Neural progenitor cell (in vitro differentiated cells): ENCODE data around the gene POGLUT2. TPM values are rescaled to one million over a fixed set of nuclear protein-coding genes. Genes with fewer than 3 reads are reported as not detected.
"Not testable (repeated sequence)": the region's sequence is repeated elsewhere in the genome, so short reads cannot be mapped to it uniquely, and the experiment has no call there.

ENCODE experiments used
- DNase-seq: peaks from one replicate; pipeline ENCODE4 v3.0.0-alpha.2; 2016; ENCODE audit warnings: low spot score
- H2AFZ ChIP-seq: fragments of 200-600 bp; sonication (generic); replicated peaks from 2 replicates; pipeline ENCODE4 v1.6.1; 2016; ENCODE audit warnings: antibody characterized with exemption
- H3F3A ChIP-seq: fragments of 200-600 bp; sonication (generic); 2 replicates; pipeline ENCODE4 v1.6.1; 2016; ENCODE audit warnings: antibody characterized with exemption, low read depth
- H3K27ac ChIP-seq: fragments of 200-600 bp; sonication (generic); 2 replicates; pipeline ENCODE4 v1.5.1; 2016; ENCODE audit warnings: mild to moderate bottlenecking
- H3K27me3 ChIP-seq: fragments of 200-600 bp; sonication (generic); 2 replicates; pipeline ENCODE4 v1.6.1; 2016; ENCODE audit warnings: mild to moderate bottlenecking, moderate library complexity
- H3K36me3 ChIP-seq: fragments of 200-600 bp; sonication (generic); 2 replicates; pipeline ENCODE4 v1.5.1; 2016
- H3K4me1 ChIP-seq: fragments of 200-600 bp; sonication (generic); 2 replicates; pipeline ENCODE4 v1.6.1; 2016; ENCODE audit warnings: mixed run types
- H3K4me2 ChIP-seq: fragments of 200-600 bp; sonication (generic); 2 replicates; pipeline ENCODE4 v1.6.1; 2016
- H3K4me3 ChIP-seq: fragments of 200-600 bp; sonication (generic); 2 replicates; pipeline ENCODE4 v1.5.1; 2016
- H3K79me2 ChIP-seq: fragments of 200-600 bp; sonication (generic); 2 replicates; pipeline ENCODE4 v1.6.1; 2016; ENCODE audit warnings: low read depth
- H3K9ac ChIP-seq: fragments of 200-600 bp; sonication (generic); 2 replicates; pipeline ENCODE4 v1.6.1; 2016
- H3K9me3 ChIP-seq: fragments of 200-600 bp; sonication (generic); 2 replicates; pipeline ENCODE4 v1.5.1; 2016; ENCODE audit warnings: low read depth
- H4K20me1 ChIP-seq: fragments of 200-600 bp; sonication (generic); 2 replicates; pipeline ENCODE4 v1.6.1; 2016; ENCODE audit warnings: low read depth
- H3K27ac Mint-ChIP-seq: 3 replicates; pipeline ENCODE4 v1.8.0; 2021; ENCODE audit warnings: mixed read lengths
- H3K27me3 Mint-ChIP-seq: 2 replicates; pipeline ENCODE4 v1.8.0; 2022; ENCODE audit warnings: low read depth, mild to moderate bottlenecking, inconsistent platforms, moderate library complexity, mixed read lengths; ENCODE audit not compliant: insufficient read depth
- H3K36me3 Mint-ChIP-seq: 3 replicates; pipeline ENCODE4 v1.8.0; 2021; ENCODE audit warnings: mixed read lengths
- H3K4me1 Mint-ChIP-seq: 3 replicates; pipeline ENCODE4 v1.8.0; 2021; ENCODE audit warnings: mixed read lengths
- H3K4me3 Mint-ChIP-seq: 3 replicates; pipeline ENCODE4 v1.8.0; 2021; ENCODE audit warnings: mild to moderate bottlenecking, moderate library complexity, mixed read lengths
- H3K9me3 Mint-ChIP-seq: 3 replicates; pipeline ENCODE4 v1.8.0; 2020; ENCODE audit warnings: mixed read lengths
- CTCF ChIP-seq: fragments of 200-600 bp; sonication (generic); IDR thresholded peaks from 2 replicates; pipeline ENCODE4 v1.5.1; 2017; ENCODE audit warnings: antibody characterized with exemption, mild to moderate bottlenecking
- EZH2 ChIP-seq: fragments of 200-600 bp; sonication (generic); IDR thresholded peaks from 2 replicates; pipeline ENCODE4 v1.6.1; 2017; ENCODE audit warnings: antibody characterized with exemption, mild to moderate bottlenecking, moderate library complexity
- EZH2phosphoT487 ChIP-seq: fragments of 200-600 bp; sonication (generic); IDR thresholded peaks from 2 replicates; pipeline ENCODE4 v1.6.1; 2017; ENCODE audit warnings: antibody characterized with exemption
- total RNA-seq: library from RNA; depleted of rRNA; stranded (reverse); fragments of >200 nt; gene quantifications from 2 replicates; pipeline ENCODE4 v1.2.3, GENCODE V29; 2015; ENCODE audit warnings: low replicate concordance

Gene POGLUT2
- total RNA-seq, 1 donor from 2014 or later = 33.5 TPM

GRCh38 chr13:102784483-102784882 lies 14.3 kb downstream of the POGLUT2 start:
- H4K20me1 ChIP-seq = no peaks in the 10 kb centered on the region
- no peaks in the 10 kb centered on the region for H3K36me3 ChIP-seq
- no peak for DNase-seq
- no peak for TF ChIP-seq EZH2phosphoT487
- no peak for TF ChIP-seq EZH2
- TF ChIP-seq CTCF = no peak
- Mint-ChIP-seq H3K36me3 (peaks cover 43% of the 10 kb centered on the region), H3K9me3 (peaks cover 8% of the 10 kb centered on the region), H3K27me3 (no peaks in the 10 kb centered on the region), H3K27ac (no peak overlapping the region), H3K4me3 (no peak overlapping the region), H3K4me1 (no peaks in the 10 kb centered on the region)
- no peak overlapping the region for H3K9ac ChIP-seq
- no peaks in the 10 kb centered on the region for H3F3A ChIP-seq
- H3K4me2 ChIP-seq = no peak overlapping the region
- H3K4me3 ChIP-seq = no peak overlapping the region
- no peaks in the 10 kb centered on the region for H3K27me3 ChIP-seq
- no peaks in the 10 kb centered on the region for H3K9me3 ChIP-seq
- no peak overlapping the region for H3K27ac ChIP-seq
- no peak overlapping the region for H2AFZ ChIP-seq
- no peaks in the 10 kb centered on the region for H3K79me2 ChIP-seq
- H3K4me1 ChIP-seq = no peaks in the 10 kb centered on the region

GRCh38 chr13:102781591-102781990 lies 17.2 kb downstream of the POGLUT2 start:
- Histone ChIP-seq H2AFZ (no peak overlapping the region), H3F3A (no peaks in the 10 kb centered on the region), H3K4me2 (no peak overlapping the region), H4K20me1 (no peaks in the 10 kb centered on the region), H3K27me3 (no peaks in the 10 kb centered on the region), H3K27ac (no peak overlapping the region), H3K4me3 (no peak overlapping the region), H3K9me3 (no peaks in the 10 kb centered on the region), H3K9ac (no peak overlapping the region), H3K36me3 (no peaks in the 10 kb centered on the region), H3K79me2 (no peaks in the 10 kb centered on the region), H3K4me1 (peaks cover 3% of the 10 kb centered on the region)
- no peak for TF ChIP-seq EZH2phosphoT487
- no peak for TF ChIP-seq EZH2
- TF ChIP-seq CTCF = no peak
- DNase-seq = no peak
- H3K9me3 Mint-ChIP-seq = peaks cover 8% of the 10 kb centered on the region
- H3K27ac Mint-ChIP-seq = no peak overlapping the region
- H3K4me3 Mint-ChIP-seq = no peak overlapping the region
- H3K36me3 Mint-ChIP-seq = peaks cover 31% of the 10 kb centered on the region
- no peaks in the 10 kb centered on the region for H3K27me3 Mint-ChIP-seq
- H3K4me1 Mint-ChIP-seq = no peaks in the 10 kb centered on the region

GRCh38 chr13:102780656-102781055 lies 18.1 kb downstream of the POGLUT2 start:
- H3K4me3 Mint-ChIP-seq, H3K27ac Mint-ChIP-seq, DNase-seq, H3F3A ChIP-seq, H3K27me3 Mint-ChIP-seq, H3K4me1 Mint-ChIP-seq, H3K4me1 ChIP-seq, H3K36me3 ChIP-seq, H3K4me3 ChIP-seq, H3K79me2 ChIP-seq, H3K9ac ChIP-seq, H3K9me3 ChIP-seq, H3K9me3 Mint-ChIP-seq, H3K27ac ChIP-seq, H4K20me1 ChIP-seq, H2AFZ ChIP-seq, H3K27me3 ChIP-seq, H3K4me2 ChIP-seq: not testable (repeated sequence)
- H3K36me3 Mint-ChIP-seq = peaks cover 27% of the 10 kb centered on the region

- Histone ChIP-seq H2AFZ (no peak overlapping the region), H3K27me3 (no peaks in the 10 kb centered on the region)
- peaks cover 9% of the 10 kb centered on the region for H3K9me3 Mint-ChIP-seq
Measured at GRCh38 chr13:102779436-102780159, 19.2 kb downstream of the POGLUT2 start.

More at GRCh38 chr13:102779436-102780159, 19.2 kb downstream of the POGLUT2 start:
- peaks cover 28% of the 10 kb centered on the region for H3K36me3 Mint-ChIP-seq
- TF ChIP-seq EZH2phosphoT487 = no peak
- TF ChIP-seq EZH2 = no peak
- no peak for TF ChIP-seq CTCF
- no peaks in the 10 kb centered on the region for H3F3A ChIP-seq
- H3K27ac ChIP-seq = no peak overlapping the region
- no peak for DNase-seq
- H3K4me3 ChIP-seq = no peak overlapping the region
- H3K27me3 Mint-ChIP-seq = no peaks in the 10 kb centered on the region
- H3K4me1 ChIP-seq = peaks cover 3% of the 10 kb centered on the region
- H3K79me2 ChIP-seq = no peaks in the 10 kb centered on the region
- no peaks in the 10 kb centered on the region for H3K9me3 ChIP-seq
- H3K4me1 Mint-ChIP-seq = no peaks in the 10 kb centered on the region
- H3K4me2 ChIP-seq = no peak overlapping the region
- no peaks in the 10 kb centered on the region for H3K36me3 ChIP-seq
- H4K20me1 ChIP-seq = no peaks in the 10 kb centered on the region
- no peak overlapping the region for H3K4me3 Mint-ChIP-seq
- no peak overlapping the region for H3K9ac ChIP-seq
- no peak overlapping the region for H3K27ac Mint-ChIP-seq
